ENCODE measurements around the gene HRH3. TPM values are rescaled to one million over a fixed set of nuclear protein-coding genes. Genes with fewer than 3 reads are reported as not detected.

The HRH3 gene
- total RNA-seq, 1 donor = not detected

- no peaks in the 10 kb centered on the region for H3K9me3 ChIP-seq (ENCODE audit: low read depth, low read length)
- H3K4me3 ChIP-seq (ENCODE audit: low read length) = no peak overlapping the region
- no peaks in the 10 kb centered on the region for H3K27me3 ChIP-seq (ENCODE audit: insufficient read depth, low read length)
- no peaks in the 10 kb centered on the region for H3K4me1 ChIP-seq (ENCODE audit: insufficient read depth, low read length)
Observed at GRCh38 chr20:62228982-62229545, 9.0 kb upstream of the HRH3 start.

GRCh38 chr20:62227977-62228958 is 8.2 kb upstream of the HRH3 start:
- no peaks in the 10 kb centered on the region for H3K9me3 ChIP-seq (ENCODE audit: low read depth, low read length)
- no peaks in the 10 kb centered on the region for H3K27me3 ChIP-seq (ENCODE audit: insufficient read depth, low read length)
- no peak overlapping the region for H3K4me3 ChIP-seq (ENCODE audit: low read length)
- no peaks in the 10 kb centered on the region for H3K4me1 ChIP-seq (ENCODE audit: insufficient read depth, low read length)

DNA sequence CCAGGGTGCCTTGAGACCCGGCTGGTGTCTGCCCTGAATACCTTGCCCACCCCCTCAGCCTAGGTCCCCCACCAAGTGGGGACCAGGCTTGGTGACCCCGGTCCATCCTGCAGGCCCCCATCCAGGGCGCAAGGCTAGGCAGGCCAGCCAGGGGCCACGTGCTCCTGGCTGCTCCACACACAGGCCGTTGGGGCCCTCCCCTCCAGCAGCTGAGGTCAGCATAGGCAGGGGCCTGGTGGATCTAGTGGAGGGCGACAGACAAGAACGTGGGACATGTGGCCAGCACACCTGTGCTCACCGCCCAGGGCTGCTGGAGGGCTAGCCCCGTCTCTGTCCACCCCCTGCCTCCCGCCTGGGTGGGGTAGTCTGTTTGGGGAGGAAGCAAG is 7.5 kb upstream of the HRH3 start:
- Histone ChIP-seq H3K4me1 (ENCODE audit: insufficient read depth, low read length) (no peaks in the 10 kb centered on the region), H3K4me3 (ENCODE audit: low read length) (no peak overlapping the region), H3K9me3 (ENCODE audit: low read depth, low read length) (no peaks in the 10 kb centered on the region), H3K27me3 (ENCODE audit: insufficient read depth, low read length) (no peaks in the 10 kb centered on the region)

DNA sequence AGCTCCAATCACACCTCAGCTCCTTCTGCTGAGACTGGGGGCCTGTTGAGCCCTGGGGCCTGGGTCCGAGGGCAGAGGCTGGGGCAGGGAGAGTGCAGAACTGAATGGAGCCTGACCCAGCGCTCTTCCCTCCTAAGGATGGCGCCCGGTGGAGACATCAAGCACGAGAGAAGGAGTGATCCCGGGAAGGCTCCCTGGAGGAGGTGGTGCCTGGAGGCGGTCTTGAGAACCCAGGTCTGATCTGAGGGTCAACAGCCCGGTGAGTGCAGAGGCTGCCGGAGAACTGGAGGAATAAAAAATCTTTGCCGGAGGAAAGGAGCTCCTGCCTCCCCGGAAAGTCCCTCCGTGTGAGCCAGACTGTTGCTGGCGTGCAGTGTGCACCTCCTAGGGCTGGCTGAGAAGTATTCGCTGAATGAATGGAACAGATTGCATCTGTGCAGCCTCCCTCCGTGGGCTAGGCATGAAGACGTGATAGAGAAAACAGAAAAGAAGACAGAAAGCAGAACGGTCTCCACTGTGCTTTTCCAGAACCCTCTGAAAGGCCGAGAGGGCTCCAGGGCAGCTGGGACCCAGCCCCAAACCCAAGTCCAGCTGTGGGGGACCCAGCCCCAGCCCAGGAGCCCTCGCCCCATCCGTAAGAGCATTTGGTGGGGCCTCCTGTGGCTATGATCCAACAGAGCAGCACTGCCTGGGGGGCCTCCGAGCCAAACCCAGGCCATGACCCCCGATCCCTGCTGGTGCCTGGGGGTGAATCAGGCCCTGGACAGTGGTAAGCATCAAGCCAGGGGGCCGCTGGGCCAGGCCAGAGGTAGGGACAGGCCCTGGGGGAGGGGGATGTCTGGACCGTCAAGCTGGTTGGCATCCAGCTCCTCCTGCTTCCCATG is 6.9 kb upstream of the HRH3 start:
- no peaks in the 10 kb centered on the region for H3K9me3 ChIP-seq (ENCODE audit: low read depth, low read length)
- H3K4me1 ChIP-seq (ENCODE audit: insufficient read depth, low read length) = no peaks in the 10 kb centered on the region
- peaks cover 2% of the 10 kb centered on the region for H3K27me3 ChIP-seq (ENCODE audit: insufficient read depth, low read length)
- no peak overlapping the region for H3K4me3 ChIP-seq (ENCODE audit: low read length)

GRCh38 chr20:62225820-62226635 is 6.0 kb upstream of the HRH3 start:
- no peak overlapping the region for H3K4me3 ChIP-seq (ENCODE audit: low read length)
- H3K4me1 ChIP-seq (ENCODE audit: insufficient read depth, low read length) = no peaks in the 10 kb centered on the region
- no peaks in the 10 kb centered on the region for H3K9me3 ChIP-seq (ENCODE audit: low read depth, low read length)
- peaks cover 10% of the 10 kb centered on the region for H3K27me3 ChIP-seq (ENCODE audit: insufficient read depth, low read length)

- H3K27me3 ChIP-seq (ENCODE audit: insufficient read depth, low read length) = peaks cover 16% of the 10 kb centered on the region
- H3K9me3 ChIP-seq (ENCODE audit: low read depth, low read length) = no peaks in the 10 kb centered on the region
- no peaks in the 10 kb centered on the region for H3K4me1 ChIP-seq (ENCODE audit: insufficient read depth, low read length)
- no peak overlapping the region for H3K4me3 ChIP-seq (ENCODE audit: low read length)
Observed at GRCh38 chr20:62225026-62225425, 4.9 kb upstream of the HRH3 start.

GRCh38 chr20:62224113-62224855 is 4.2 kb upstream of the HRH3 start:
- H3K27me3 ChIP-seq (ENCODE audit: insufficient read depth, low read length) = peaks cover 16% of the 10 kb centered on the region
- no peak overlapping the region for H3K4me3 ChIP-seq (ENCODE audit: low read length)
- no peaks in the 10 kb centered on the region for H3K9me3 ChIP-seq (ENCODE audit: low read depth, low read length)
- no peaks in the 10 kb centered on the region for H3K4me1 ChIP-seq (ENCODE audit: insufficient read depth, low read length)

DNA sequence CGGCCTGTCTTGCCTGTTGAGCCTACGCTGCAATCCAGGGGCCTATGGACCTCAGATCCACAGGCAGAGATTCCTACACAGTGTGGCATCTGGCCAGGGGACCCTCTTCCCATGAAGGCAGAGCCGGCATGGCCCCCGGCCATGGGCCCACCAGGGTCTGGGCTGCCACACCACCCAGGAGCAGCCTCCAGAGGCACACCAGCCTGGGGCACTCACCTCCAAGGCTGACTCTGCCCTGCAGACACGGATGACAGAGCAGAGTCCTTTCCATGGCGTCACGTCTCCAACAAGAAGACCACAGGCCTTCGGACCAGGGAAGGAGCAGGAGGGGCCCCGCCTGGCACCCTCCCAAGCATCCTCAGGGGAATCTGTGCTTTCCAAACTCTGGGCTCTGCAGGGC is 3.5 kb upstream of the HRH3 start:
- H3K9me3 ChIP-seq (ENCODE audit: low read depth, low read length) = no peaks in the 10 kb centered on the region
- H3K27me3 ChIP-seq (ENCODE audit: insufficient read depth, low read length) = peaks cover 19% of the 10 kb centered on the region
- H3K4me1 ChIP-seq (ENCODE audit: insufficient read depth, low read length) = no peaks in the 10 kb centered on the region
- no peak overlapping the region for H3K4me3 ChIP-seq (ENCODE audit: low read length)

GRCh38 chr20:62222972-62223371 is 2.9 kb upstream of the HRH3 start:
- H3K27me3 ChIP-seq (ENCODE audit: insufficient read depth, low read length) = peaks cover 24% of the 10 kb centered on the region
- no peaks in the 10 kb centered on the region for H3K4me1 ChIP-seq (ENCODE audit: insufficient read depth, low read length)
- H3K4me3 ChIP-seq (ENCODE audit: low read length) = no peak overlapping the region

DNA sequence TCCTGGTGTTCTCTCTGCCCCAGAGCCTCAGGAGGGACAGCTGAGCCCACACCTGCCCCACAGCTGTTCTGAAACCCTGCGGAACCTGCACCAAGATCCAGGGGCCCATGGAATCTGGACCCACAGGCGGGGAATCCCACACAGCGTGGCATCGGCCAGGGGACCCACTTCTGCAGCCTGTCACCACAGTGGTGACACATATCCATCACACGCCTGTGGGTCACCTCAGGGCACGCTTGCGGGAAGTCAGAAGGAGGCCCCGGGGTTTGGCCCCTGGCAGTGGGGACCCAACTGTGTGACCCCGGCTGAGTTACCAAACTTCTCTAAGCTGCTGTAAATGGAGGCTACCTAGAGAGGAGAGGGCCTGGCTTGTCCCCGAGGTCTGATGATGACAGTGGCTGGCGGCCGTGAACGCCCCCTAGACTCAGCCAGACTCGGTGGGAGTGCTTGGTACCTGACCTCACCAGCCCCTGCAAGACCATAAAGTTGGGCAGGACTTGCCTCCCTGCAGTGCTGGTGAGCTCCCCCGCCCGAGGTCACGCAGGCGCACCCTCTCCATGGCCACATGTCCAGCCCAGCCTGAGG is 2.3 kb upstream of the HRH3 start:
- Histone ChIP-seq H3K4me1 (ENCODE audit: insufficient read depth, low read length) (no peaks in the 10 kb centered on the region), H3K4me3 (ENCODE audit: low read length) (no peak overlapping the region), H3K9me3 (ENCODE audit: low read depth, low read length) (no peaks in the 10 kb centered on the region), H3K27me3 (ENCODE audit: insufficient read depth, low read length) (peaks cover 24% of the 10 kb centered on the region)

More at GRCh38 chr20:62222972-62223371, 2.9 kb upstream of the HRH3 start:
- no peaks in the 10 kb centered on the region for H3K9me3 ChIP-seq (ENCODE audit: low read depth, low read length)

DNA sequence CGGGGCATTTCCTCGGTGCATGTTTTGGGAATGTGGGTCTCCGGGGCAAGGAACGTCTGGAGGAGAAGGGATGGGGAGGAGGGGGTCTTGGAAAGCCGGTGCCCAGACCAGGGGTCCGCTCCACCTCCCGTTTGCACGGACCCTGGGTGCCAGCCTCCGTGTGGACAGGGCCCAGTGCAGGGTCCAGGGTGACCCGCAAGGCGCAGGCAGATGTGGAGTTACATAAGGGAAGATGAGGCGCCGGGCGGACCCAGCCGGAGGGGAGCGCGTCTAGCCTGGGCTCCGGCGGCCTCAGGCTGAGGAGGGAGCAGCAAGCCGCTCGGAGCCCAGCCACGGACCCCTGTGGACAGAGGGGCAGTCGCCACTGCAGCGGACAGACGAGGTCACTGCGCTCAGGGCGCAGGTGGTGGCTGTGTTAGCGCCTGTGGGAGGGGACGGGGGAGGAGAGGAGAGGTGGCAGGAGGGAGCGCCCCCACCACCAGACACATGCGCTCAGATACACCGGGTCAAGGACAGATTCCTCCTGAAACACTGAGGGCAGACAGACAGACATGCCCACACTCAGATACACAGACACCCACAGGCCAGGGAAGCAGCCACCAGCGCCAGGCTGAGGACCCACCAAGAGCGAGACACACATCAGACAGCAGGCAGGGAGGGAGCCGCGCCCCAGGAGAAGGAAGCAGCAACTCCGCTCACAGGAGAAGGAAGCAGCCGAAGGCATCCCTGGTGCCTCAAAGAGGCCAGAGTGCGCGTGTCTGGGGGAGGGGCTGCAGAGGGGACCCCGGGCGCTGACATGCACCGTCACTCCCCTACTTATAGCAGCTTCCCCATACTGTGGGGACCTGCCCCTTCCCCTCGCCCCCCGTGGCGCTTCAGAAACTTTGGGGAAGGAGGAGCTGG is 839 bp upstream of the HRH3 start:
- H3K4me3 ChIP-seq (ENCODE audit: low read length) = no peak overlapping the region
- H3K4me1 ChIP-seq (ENCODE audit: insufficient read depth, low read length) = no peaks in the 10 kb centered on the region
- peaks cover 24% of the 10 kb centered on the region for H3K27me3 ChIP-seq (ENCODE audit: insufficient read depth, low read length)
- H3K9me3 ChIP-seq (ENCODE audit: low read depth, low read length) = no peaks in the 10 kb centered on the region

DNA sequence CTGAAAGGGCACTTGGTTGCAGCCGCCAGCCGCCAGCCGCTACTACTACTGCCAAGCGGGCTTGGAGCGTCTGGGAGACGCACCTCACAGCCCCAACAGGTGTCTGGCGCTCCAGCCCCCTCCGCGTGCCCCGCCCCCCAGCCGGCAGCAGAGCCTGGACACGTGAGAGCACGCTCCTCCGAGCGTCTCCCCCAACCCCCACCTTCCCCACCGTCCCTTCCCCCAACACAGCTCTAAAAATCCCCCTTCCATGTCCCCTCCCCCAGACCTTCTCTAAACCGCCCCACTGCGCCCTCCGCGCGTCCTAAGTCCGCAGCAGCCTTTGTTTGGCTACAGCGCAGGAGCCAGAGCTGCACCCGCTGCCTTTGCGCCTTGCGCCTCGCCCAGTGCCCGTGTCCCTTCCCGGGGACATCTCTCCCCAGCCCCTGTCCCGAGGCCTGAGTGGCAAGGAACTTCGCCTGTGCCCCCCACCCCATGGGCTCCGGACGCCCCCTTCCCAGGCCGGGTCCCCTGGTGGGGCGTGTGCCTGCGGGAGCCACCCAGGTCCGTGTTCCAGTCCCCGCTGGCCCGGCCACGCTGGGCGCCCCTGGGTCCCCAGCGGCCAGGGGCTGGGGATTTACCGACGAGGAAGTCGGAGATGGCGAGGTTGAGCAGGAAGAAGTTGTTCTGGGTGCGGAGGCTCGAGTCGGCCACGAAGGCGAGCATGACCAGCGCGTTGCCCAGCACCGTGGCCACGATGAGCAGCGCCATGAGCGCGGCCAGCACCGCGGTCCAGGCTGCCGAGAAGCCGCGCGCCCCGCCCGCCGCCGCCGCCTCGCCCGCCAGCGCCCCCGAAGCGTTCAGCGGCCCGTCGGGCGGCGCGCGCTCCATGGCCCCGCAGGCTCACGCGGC is 732 bp downstream of the HRH3 start:
- Histone ChIP-seq H3K9me3 (ENCODE audit: low read depth, low read length) (no peaks in the 10 kb centered on the region), H3K27me3 (ENCODE audit: insufficient read depth, low read length) (peaks cover 24% of the 10 kb centered on the region), H3K4me1 (ENCODE audit: insufficient read depth, low read length) (no peaks in the 10 kb centered on the region), H3K4me3 (ENCODE audit: low read length) (no peak overlapping the region)
